Uterus (tissue), 2 donors: Measurements from ENCODE around the gene ANKRD65.

ENCODE experiments used
- POLR2A ChIP-seq, 2 donors: fragments of 450-650 bp; IDR thresholded peaks; one replicate each; pipeline ENCODE4 v1.6.1; 2016; ENCODE audit warnings: antibody characterized with exemption in 2 of 2, mild to moderate bottlenecking in 1 of 2, moderate library complexity in 1 of 2
- TF ChIP-seq, protein P1 (sequence below), 4 experiments: fragments of 200-600 bp in 2 of 4; fragments of 450-650 bp in 2 of 4; sonication (generic) in 2 of 4; IDR thresholded peaks; one replicate each; pipeline ENCODE4 v1.5.1; 2016 to 2019; ENCODE audit warnings: antibody characterized with exemption in 4 of 4, mild to moderate bottlenecking in 2 of 4, moderate library complexity in 1 of 4

DNA sequence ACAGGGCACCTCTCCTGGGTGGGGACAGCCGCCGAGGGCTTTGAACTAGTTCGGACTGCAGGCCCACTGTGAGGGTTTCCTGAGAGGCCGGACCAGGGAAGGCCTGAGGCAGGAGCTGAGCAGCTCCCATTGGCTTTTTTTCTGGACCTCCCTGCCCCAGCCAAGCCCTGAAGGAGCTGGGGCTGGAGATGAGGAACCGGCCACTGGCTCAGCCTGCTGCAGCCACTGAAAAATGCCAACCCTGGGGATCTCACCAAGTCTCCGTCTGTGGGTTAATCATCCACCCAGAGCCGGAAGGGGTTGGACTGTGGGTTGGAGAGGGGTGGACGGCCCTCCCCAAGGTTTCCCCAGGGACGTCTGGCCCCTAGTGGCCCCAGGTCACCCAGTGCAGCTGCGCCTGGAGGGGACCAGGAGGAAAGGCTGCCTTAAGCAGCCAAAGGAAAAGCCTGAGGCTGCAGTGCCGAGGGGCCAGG lies 16.9 kb upstream of the ANKRD65 start:
- TF ChIP-seq, protein P1, sequence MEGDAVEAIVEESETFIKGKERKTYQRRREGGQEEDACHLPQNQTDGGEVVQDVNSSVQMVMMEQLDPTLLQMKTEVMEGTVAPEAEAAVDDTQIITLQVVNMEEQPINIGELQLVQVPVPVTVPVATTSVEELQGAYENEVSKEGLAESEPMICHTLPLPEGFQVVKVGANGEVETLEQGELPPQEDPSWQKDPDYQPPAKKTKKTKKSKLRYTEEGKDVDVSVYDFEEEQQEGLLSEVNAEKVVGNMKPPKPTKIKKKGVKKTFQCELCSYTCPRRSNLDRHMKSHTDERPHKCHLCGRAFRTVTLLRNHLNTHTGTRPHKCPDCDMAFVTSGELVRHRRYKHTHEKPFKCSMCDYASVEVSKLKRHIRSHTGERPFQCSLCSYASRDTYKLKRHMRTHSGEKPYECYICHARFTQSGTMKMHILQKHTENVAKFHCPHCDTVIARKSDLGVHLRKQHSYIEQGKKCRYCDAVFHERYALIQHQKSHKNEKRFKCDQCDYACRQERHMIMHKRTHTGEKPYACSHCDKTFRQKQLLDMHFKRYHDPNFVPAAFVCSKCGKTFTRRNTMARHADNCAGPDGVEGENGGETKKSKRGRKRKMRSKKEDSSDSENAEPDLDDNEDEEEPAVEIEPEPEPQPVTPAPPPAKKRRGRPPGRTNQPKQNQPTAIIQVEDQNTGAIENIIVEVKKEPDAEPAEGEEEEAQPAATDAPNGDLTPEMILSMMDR (IDR thresholded peaks at IDR 0.05), result no peak
- no peak for TF ChIP-seq POLR2A (IDR thresholded peaks at IDR 0.05)
